Lung (tissue), 12 donors: ENCODE measurements around the gene C2CD3. TPM values are rescaled to one million over a fixed set of nuclear protein-coding genes. Genes with fewer than 3 reads are reported as not detected.

Experiments
- ATAC-seq: fragments of 200-7000 bp; cut with Tn5 transposase; one replicate; pipeline ENCODE4 v1.9.1; 2020; ENCODE audit warnings: moderate number of reproducible peaks; ENCODE audit not compliant: insufficient read depth, low FRiP score
- DNase-seq, 3 donors: peaks; one replicate each; pipeline ENCODE4 v3.0.0-alpha.2; 2013 to 2017
- H3K27ac ChIP-seq, 2 donors: one replicate each; pipeline ENCODE4 v1.5.1; 2013; ENCODE audit warnings: mild to moderate bottlenecking in 2 of 2, moderate library complexity in 2 of 2, control low read depth in 1 of 2, inconsistent platforms in 1 of 2, low read depth in 1 of 2, low read length in 1 of 2
- H3K27me3 ChIP-seq, 3 donors: one replicate each; pipeline ENCODE4 v1.5.1; 2013; ENCODE audit warnings: low read length in 2 of 3; ENCODE audit not compliant: control insufficient read depth in 3 of 3, insufficient read depth in 3 of 3
- H3K36me3 ChIP-seq, 4 donors: one replicate each; pipeline ENCODE4 v1.5.1; 2013; ENCODE audit warnings: low read length in 4 of 4, mild to moderate bottlenecking in 1 of 4, moderate library complexity in 1 of 4; ENCODE audit not compliant: control insufficient read depth in 4 of 4, insufficient read depth in 4 of 4
- H3K4me1 ChIP-seq, 5 donors: one replicate each; pipeline ENCODE4 v1.5.1; 2013; ENCODE audit warnings: low read length in 5 of 5, mild to moderate bottlenecking in 2 of 5, moderate library complexity in 1 of 5; ENCODE audit not compliant: control insufficient read depth in 5 of 5, insufficient read depth in 5 of 5
- H3K4me3 ChIP-seq: one replicate; pipeline ENCODE4 v1.5.1; 2013; ENCODE audit warnings: mild to moderate bottlenecking, control low read depth, moderate library complexity
- H3K9ac ChIP-seq, 2 donors: one replicate each; pipeline ENCODE4 v1.5.1; 2013; ENCODE audit warnings: low read length in 2 of 2, control low read depth in 1 of 2; ENCODE audit not compliant: insufficient read depth in 1 of 2
- H3K9me3 ChIP-seq, 4 donors: one replicate each; pipeline ENCODE4 v1.5.1; 2013; ENCODE audit warnings: low read length in 3 of 4, mild to moderate bottlenecking in 1 of 4, moderate library complexity in 1 of 4; ENCODE audit not compliant: control insufficient read depth in 4 of 4, insufficient read depth in 3 of 4
- CTCF ChIP-seq: IDR thresholded peaks from 2 replicates; pipeline ENCODE4 v1.5.1; 2012; ENCODE audit warnings: mild to moderate bottlenecking; ENCODE audit errors: control extremely low read depth, extremely low read depth
- WGBS, 2 donors: extraction: QIAGEN DNeasy Blood & Tissue Kit; methylation state at CpG; one replicate each; pipeline ENCODE4 v1.1.7; 2013; 5-methylcytosine and 5-hydroxymethylcytosine counted together
- polyA plus RNA-seq, 2 donors: library from polyadenylated mRNA; stranded (reverse); fragments of 200-250 nt; gene quantifications; one replicate each; pipeline ENCODE4 v1.2.1, GENCODE V29; 2013
- total RNA-seq, 2 donors: library from RNA; depleted of rRNA in 1 of 2; stranded (reverse); fragments of >200 nt in 1 of 2; gene quantifications; one replicate each; pipeline ENCODE4 v1.2.1, GENCODE V29; 2014 to 2021
- donor health status: control.
- donor health status: control.
- donor health status: Bipolar disorder and iron deficiency.
- donor health status: healthy.
- donor health status: DM: yes; HTN: yes; CAD: no.

Gene C2CD3
- total and polyA plus RNA-seq, 4 donors = 10.2 to 31.3 (median 20.7) TPM

- Histone ChIP-seq H3K27ac (peak overlapping the region in 1 of 2 donors; percentile 73), H3K4me3 (no peak overlapping the region), H3K9me3 (no peaks in the 10 kb centered on the region), H3K27me3 (no peaks in the 10 kb centered on the region), H3K36me3 (peaks cover 0 to 8% (median 1%) of the 10 kb centered on the region in 4 donors), H3K4me1 (peaks cover 4 to 19% (median 7%) of the 10 kb centered on the region in 5 donors), H3K9ac (no peak overlapping the region)
- WGBS, 2 donors = 66 to 80% methylated on average over 4 of the region's 4 CpGs
- DNase-seq (no peak), ATAC-seq (no peak)
- TF ChIP-seq CTCF = no peak
Measured at GRCh38 chr11:74019860-74020259, 150.9 kb downstream of the C2CD3 start.

- H3K27ac ChIP-seq = peak overlapping the region; percentile 78 to 91
- no peak overlapping the region for H3K9ac ChIP-seq
- 52 to 62% methylated on average over 4 of the region's 4 CpGs for WGBS, 2 donors
- TF ChIP-seq CTCF = no peak
- peaks cover 4 to 17% (median 7%) of the 10 kb centered on the region in 5 donors for H3K4me1 ChIP-seq
- H3K27me3 ChIP-seq = no peaks in the 10 kb centered on the region
- ATAC-seq (no peak), DNase-seq (no peak)
- H3K36me3 ChIP-seq = peaks cover 0 to 8% (median 1%) of the 10 kb centered on the region in 4 donors
- no peaks in the 10 kb centered on the region for H3K9me3 ChIP-seq
- no peak overlapping the region for H3K4me3 ChIP-seq
Measured at GRCh38 chr11:74019104-74019738, 151.6 kb downstream of the C2CD3 start.

DNA sequence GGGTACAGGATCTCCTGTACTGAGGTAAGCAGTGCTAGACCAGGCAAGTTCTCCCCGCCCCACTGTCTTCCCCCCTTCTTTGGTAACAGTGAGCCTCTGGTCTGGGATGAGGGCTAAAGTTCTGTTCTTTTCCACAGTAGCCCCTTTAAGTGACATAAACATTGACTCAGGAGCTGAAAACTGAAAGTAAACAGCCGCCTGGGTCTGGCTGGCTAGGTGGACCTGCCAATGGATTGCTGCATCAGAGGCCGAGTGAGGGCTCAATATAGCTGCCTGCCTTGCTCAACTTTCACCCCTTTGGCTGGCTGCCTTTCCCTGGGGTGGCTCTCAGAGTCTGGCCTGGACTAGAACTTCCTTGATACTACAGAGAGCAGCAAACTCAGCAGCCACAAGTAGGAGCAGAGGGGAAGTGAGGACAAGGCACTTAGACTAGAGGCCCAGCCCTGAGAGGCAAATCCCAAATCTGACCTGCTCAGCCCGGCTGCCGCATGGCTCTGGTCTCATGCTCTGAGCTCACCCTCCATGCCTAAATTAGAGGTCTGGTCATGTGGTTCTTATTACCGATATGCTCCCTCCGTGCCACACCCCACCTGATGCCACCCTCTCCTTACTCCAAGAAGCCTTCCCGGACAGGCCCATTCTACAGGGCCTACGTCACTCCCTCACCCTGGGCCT is 152.3 kb downstream of the C2CD3 start:
- no peak overlapping the region for H3K9ac ChIP-seq
- 45 to 51% methylated on average over 9 of the region's 9 CpGs for WGBS, 2 donors
- H3K4me3 ChIP-seq = no peak overlapping the region

More for the DNA sequence above, 152.3 kb downstream of the C2CD3 start:
- peaks cover 0 to 8% (median 1%) of the 10 kb centered on the region in 4 donors for H3K36me3 ChIP-seq
- H3K9me3 ChIP-seq = no peaks in the 10 kb centered on the region
- ATAC-seq (peak; percentile 79), DNase-seq (peak; percentile 46 to 80 (median 57))
- H3K4me1 ChIP-seq = peaks cover 4 to 17% (median 7%) of the 10 kb centered on the region in 5 donors
- peak overlapping the region; percentile 78 to 91 for H3K27ac ChIP-seq
- no peaks in the 10 kb centered on the region for H3K27me3 ChIP-seq
- TF ChIP-seq CTCF = no peak
